ENCODE data around the gene SFT2D3. TPM values are rescaled to one million over a fixed set of nuclear protein-coding genes. Genes with fewer than 3 reads are reported as not detected.

Gene SFT2D3
- total and polyA plus RNA-seq, 2 of the 8 experiments (the other 6 are each of a cell fraction or from before 2014, with no cell fraction given) = 7.3 to 10.3 TPM

- whole genome bisulfite sequencing, 2 experiments (ENCODE audit: extremely low coverage in 1 of 2, insufficient coverage in 1 of 2, insufficient read length in 1 of 2, insufficient replicate concordance in 2 of 2, low coverage in 1 of 2, low lambda C conversion rate in 2 of 2, missing lambda C conversion rate in 1 of 2) = 92% methylated on average over 1 of the region's 1 CpG; no CpG with 5 or more reads in 1 of the 2 experiments
- H3K23me2 ChIP-seq (ENCODE audit: low read depth, low read length) = no peaks in the 10 kb centered on the region
- H2AK5ac ChIP-seq (ENCODE audit: low read depth, low read length) = no peak overlapping the region
- ChIA-PET POLR2A (ENCODE audit: partially characterized antibody) (no interaction called here), CTCF (ENCODE audit: partially characterized antibody) (no interaction called here)
- FAIRE-seq (no peak), DNase-seq (ENCODE audit: low read depth in 1 of 2, low spot score in 2 of 2) (no peak)
- no peaks in the 10 kb centered on the region for H3K27me3 ChIP-seq (replicated peaks in 1 of 4; ENCODE audit: control insufficient read depth in 3 of 4, extremely low read depth in 1 of 4, insufficient read depth in 3 of 4, low read length in 3 of 4)
- H3K79me1 ChIP-seq (ENCODE audit: low read depth, low read length) = no peaks in the 10 kb centered on the region
- H3K36me3 ChIP-seq (ENCODE audit: control insufficient read depth in 2 of 4, insufficient read depth in 4 of 4, low read length in 3 of 4) = peaks cover 0 to 10% (median 4%) of the 10 kb centered on the region in 4 experiments; a peak in 3 of 8 replicates
- no peak overlapping the region for H2AFZ ChIP-seq (ENCODE audit: low read length)
- no peak overlapping the region for H3K4me3 ChIP-seq (ENCODE audit: extremely low read depth in 1 of 4, insufficient read depth in 2 of 4, low read depth in 3 of 4, low read length in 4 of 4)
- H3K9ac ChIP-seq (replicated peaks in 1 of 4; ENCODE audit: extremely low read depth in 1 of 4, low read depth in 3 of 4, low read length in 3 of 4) = no peak overlapping the region
- no peaks in the 10 kb centered on the region for H3K9me3 ChIP-seq (ENCODE audit: insufficient read depth in 2 of 2, low read depth in 1 of 2, low read length in 1 of 2)
- no peak overlapping the region for H2BK15ac ChIP-seq (ENCODE audit: low read length)
- TF ChIP-seq NRF1 (IDR thresholded peaks at IDR 0.05; ENCODE audit: low read depth, low read length) = no peak
- TF ChIP-seq YY1 (IDR thresholded peaks at IDR 0.05; ENCODE audit: low read depth, low read length) = no peak
- no peak for TF ChIP-seq JUND (IDR thresholded peaks at IDR 0.05; ENCODE audit: low read length)
- TF ChIP-seq EZH2 (IDR thresholded peaks at IDR 0.05; ENCODE audit: low read depth, low read length, severe bottlenecking) = no peak
- TF ChIP-seq POLR2AphosphoS5 (IDR thresholded peaks at IDR 0.05; ENCODE audit: low read depth, low read length) = no peak
- TF ChIP-seq SIN3A (conservative IDR thresholded peaks at IDR 0.05 in 1 of 2, IDR thresholded peaks at IDR 0.05 in 1 of 2; ENCODE audit: low read depth in 1 of 2, low read length in 2 of 2) = no peak
- no peak for TF ChIP-seq SIX5 (IDR thresholded peaks at IDR 0.05; ENCODE audit: low read depth, low read length)
- TF ChIP-seq TEAD4 (IDR thresholded peaks at IDR 0.05; ENCODE audit: low read depth, low read length) = no peak
- no peak for TF ChIP-seq CTBP2 (IDR thresholded peaks at IDR 0.05; ENCODE audit: borderline replicate concordance, insufficient read depth, insufficient read length, low read length)
- TF ChIP-seq RBBP5 (IDR thresholded peaks at IDR 0.05; ENCODE audit: borderline replicate concordance, low read depth, low read length) = no peak
- TF ChIP-seq CEBPB (IDR thresholded peaks at IDR 0.05; ENCODE audit: low read depth, low read length) = no peak
- no peak for TF ChIP-seq JUN (IDR thresholded peaks at IDR 0.05; ENCODE audit: low read depth, low read length)
- H4K20me1 ChIP-seq (replicated peaks in 1 of 2; ENCODE audit: control insufficient read depth in 1 of 2, insufficient read depth in 2 of 2, low read length in 2 of 2) = peaks cover 3 to 4% of the 10 kb centered on the region in 2 experiments
- no peak overlapping the region for H3K4ac ChIP-seq (replicated peaks; ENCODE audit: insufficient read length, low read depth, low read length)
- H3K56ac ChIP-seq (replicated peaks; ENCODE audit: insufficient read length, low read depth, low read length) = no peak overlapping the region
- no peak overlapping the region for H2BK12ac ChIP-seq (ENCODE audit: low read depth, low read length)
- no peak overlapping the region for H3K18ac ChIP-seq (ENCODE audit: extremely low read depth, low read length)
- H2BK5ac ChIP-seq (ENCODE audit: low read depth, low read length) = no peak overlapping the region
- H4K91ac ChIP-seq (replicated peaks; ENCODE audit: insufficient read length, low read length) = no peak overlapping the region
- H4K8ac ChIP-seq (ENCODE audit: extremely low read depth, insufficient read depth, low read length) = no peak overlapping the region
- H3K79me2 ChIP-seq (ENCODE audit: control insufficient read depth in 1 of 2, insufficient read depth in 2 of 2, low read length in 2 of 2) = no peaks in the 10 kb centered on the region
- no peaks in the 10 kb centered on the region for H3K4me1 ChIP-seq (replicated peaks in 1 of 4; ENCODE audit: control insufficient read depth in 3 of 4, insufficient read depth in 4 of 4, low read length in 3 of 4)
- no peak overlapping the region for H3K14ac ChIP-seq (ENCODE audit: insufficient read length)
- H3K23ac ChIP-seq (ENCODE audit: insufficient read length) = no peak overlapping the region
- no peak overlapping the region for H4K5ac ChIP-seq (ENCODE audit: insufficient read length, low read depth, low read length)
- H2BK120ac ChIP-seq (replicated peaks; ENCODE audit: low read depth, low read length) = no peak overlapping the region
- no peak overlapping the region for H3K4me2 ChIP-seq (ENCODE audit: insufficient read depth in 1 of 2, low read depth in 2 of 2, low read length in 2 of 2)
- no peak overlapping the region for H2BK20ac ChIP-seq (ENCODE audit: low read length)
- H3K27ac ChIP-seq (ENCODE audit: low read depth, low read length) = no peak overlapping the region
Observed at GRCh38 chr2:127737892-127738291, 36.6 kb downstream of the SFT2D3 start.

Data from H1 (cell line).